Right lobe of liver (tissue), 6 donors: ENCODE results near the gene IKBIP. TPM values are rescaled to one million over a fixed set of nuclear protein-coding genes. Genes with fewer than 3 reads are reported as not detected.
"Not testable (repeated sequence)": the region's sequence is repeated elsewhere in the genome, so short reads cannot be mapped to it uniquely, and the experiment has no call there.

Source experiments
- ATAC-seq, 4 donors: fragments of 200-7000 bp; cut with Tn5 transposase; one replicate each; pipeline ENCODE4 v1.9.1; 2020; ENCODE audit warnings: mild to moderate bottlenecking in 4 of 4, moderate library complexity in 4 of 4
- DNase-seq, 3 donors: peaks; one replicate each; pipeline ENCODE4 v3.0.0-alpha.2; 2020
- H3K27ac ChIP-seq, 3 donors: fragments of 200-600 bp; one replicate each; pipeline ENCODE4 v1.8.0; 2022
- H3K27me3 ChIP-seq, 2 donors: fragments of 200-600 bp; one replicate each; pipeline ENCODE4 v1.8.0; 2022
- H3K36me3 ChIP-seq, 4 donors: fragments of 200-600 bp; sonication (generic) in 1 of 4; one replicate each; pipeline versions ENCODE4 v1.5.1 to v1.8.0; 2017 to 2022; ENCODE audit warnings: control low read depth in 1 of 4
- H3K4me1 ChIP-seq, 4 donors: fragments of 200-600 bp; sonication (generic) in 1 of 4; one replicate each; pipeline versions ENCODE4 v1.5.1 to v1.8.0; 2017 to 2022; ENCODE audit warnings: control low read depth in 1 of 4
- H3K4me3 ChIP-seq, 3 donors: fragments of 200-600 bp; one replicate each; pipeline ENCODE4 v1.8.0; 2022
- H3K9me3 ChIP-seq, 4 donors: fragments of 200-600 bp; sonication (generic) in 1 of 4; one replicate each; pipeline versions ENCODE4 v1.5.1 to v1.8.0; 2017 to 2022; ENCODE audit warnings: control low read depth in 1 of 4
- POLR2A ChIP-seq: fragments of 450-650 bp; IDR thresholded peaks from one replicate; pipeline ENCODE4 v1.6.1; 2017; ENCODE audit warnings: antibody characterized with exemption, mild to moderate bottlenecking
- WGBS: methylation state at CpG from one replicate; pipeline ENCODE4 v1.1.6; 2018; ENCODE audit warnings: low coverage, low lambda C conversion rate; ENCODE audit not compliant: insufficient coverage; ENCODE audit errors: missing lambda C conversion rate; 5-methylcytosine and 5-hydroxymethylcytosine counted together
- intact Hi-C, 2 donors: fragments of 100-400 bp; cut with DNase I; formaldehyde crosslinking; loops; one replicate each; pipeline versions ENCODE4 v1.11.2 to v1.14.1; 2022
- total RNA-seq, 6 experiments: library from RNA; depleted of rRNA in 2 of 6; stranded (reverse); fragments of >200 nt in 2 of 6; fragmentation: NEBNext Ultra II Directional in 3 of 6; extraction: Animal tissue kit (Norgen Biotek cat#: 25700) in 3 of 6; gene quantifications; one replicate each; pipeline versions ENCODE4 v1.1.0 to v1.2.4, GENCODE V29; 2016 to 2023
- TF ChIP-seq, protein P1 (sequence below), 4 donors: fragments of 200-600 bp in 3 of 4; fragments of 450-650 bp in 1 of 4; IDR thresholded peaks; one replicate each; pipeline versions ENCODE4 v1.5.1 to v1.8.0; 2016 to 2022; ENCODE audit warnings: antibody characterized with exemption in 4 of 4, mild to moderate bottlenecking in 2 of 4
- donor health status: DM: no; HTN: yes; CAD: no.
- donor health status: DM: no; HTN: no; CAD: no.
- donor health status: DM: no; HTN: no; CAD: no.
- donor health status: DM: no; HTN: yes; CAD: no.
- donor health status: DM: no; HTN: yes; CAD: no.

IKBIP gene
- total RNA-seq, 6 experiments from 2014 or later, result 2.8 to 12.6 (median 6.6) TPM

DNA sequence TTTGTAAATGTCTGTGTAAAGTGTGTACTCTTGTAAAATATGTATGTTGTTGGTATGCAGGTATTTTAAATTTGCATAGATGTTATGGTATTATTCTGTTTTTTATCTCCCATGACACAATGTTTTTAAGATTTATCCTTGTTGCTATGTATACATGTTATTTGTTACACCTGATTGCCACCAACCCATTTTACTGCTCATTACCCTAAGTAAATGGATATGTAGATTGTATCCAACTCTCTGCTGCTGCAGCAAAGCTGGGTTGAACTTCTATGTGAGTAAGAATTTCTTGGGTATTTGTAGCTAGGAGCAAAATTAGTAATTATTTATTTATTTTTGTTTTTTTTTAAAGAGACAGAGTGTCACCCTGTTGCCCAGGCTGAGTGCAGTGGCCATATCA lies 6.7 kb upstream of the IKBIP start:
- no peak overlapping the region for H3K4me3 ChIP-seq
- no peaks in the 10 kb centered on the region for H3K27me3 ChIP-seq
- intact Hi-C loops, result no loop called here
- peaks cover 0 to 3% (median 0%) of the 10 kb centered on the region in 4 donors for H3K4me1 ChIP-seq
- no peak overlapping the region for H3K27ac ChIP-seq
- no peaks in the 10 kb centered on the region for H3K9me3 ChIP-seq
- TF ChIP-seq, protein P1, sequence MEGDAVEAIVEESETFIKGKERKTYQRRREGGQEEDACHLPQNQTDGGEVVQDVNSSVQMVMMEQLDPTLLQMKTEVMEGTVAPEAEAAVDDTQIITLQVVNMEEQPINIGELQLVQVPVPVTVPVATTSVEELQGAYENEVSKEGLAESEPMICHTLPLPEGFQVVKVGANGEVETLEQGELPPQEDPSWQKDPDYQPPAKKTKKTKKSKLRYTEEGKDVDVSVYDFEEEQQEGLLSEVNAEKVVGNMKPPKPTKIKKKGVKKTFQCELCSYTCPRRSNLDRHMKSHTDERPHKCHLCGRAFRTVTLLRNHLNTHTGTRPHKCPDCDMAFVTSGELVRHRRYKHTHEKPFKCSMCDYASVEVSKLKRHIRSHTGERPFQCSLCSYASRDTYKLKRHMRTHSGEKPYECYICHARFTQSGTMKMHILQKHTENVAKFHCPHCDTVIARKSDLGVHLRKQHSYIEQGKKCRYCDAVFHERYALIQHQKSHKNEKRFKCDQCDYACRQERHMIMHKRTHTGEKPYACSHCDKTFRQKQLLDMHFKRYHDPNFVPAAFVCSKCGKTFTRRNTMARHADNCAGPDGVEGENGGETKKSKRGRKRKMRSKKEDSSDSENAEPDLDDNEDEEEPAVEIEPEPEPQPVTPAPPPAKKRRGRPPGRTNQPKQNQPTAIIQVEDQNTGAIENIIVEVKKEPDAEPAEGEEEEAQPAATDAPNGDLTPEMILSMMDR (IDR thresholded peaks at IDR 0.05), result no peak
- no peak for TF ChIP-seq POLR2A
- ATAC-seq, result no peak
- H3K36me3 ChIP-seq, result peaks cover 0 to 26% (median 4%) of the 10 kb centered on the region in 4 donors
- DNase-seq, result no peak

DNA sequence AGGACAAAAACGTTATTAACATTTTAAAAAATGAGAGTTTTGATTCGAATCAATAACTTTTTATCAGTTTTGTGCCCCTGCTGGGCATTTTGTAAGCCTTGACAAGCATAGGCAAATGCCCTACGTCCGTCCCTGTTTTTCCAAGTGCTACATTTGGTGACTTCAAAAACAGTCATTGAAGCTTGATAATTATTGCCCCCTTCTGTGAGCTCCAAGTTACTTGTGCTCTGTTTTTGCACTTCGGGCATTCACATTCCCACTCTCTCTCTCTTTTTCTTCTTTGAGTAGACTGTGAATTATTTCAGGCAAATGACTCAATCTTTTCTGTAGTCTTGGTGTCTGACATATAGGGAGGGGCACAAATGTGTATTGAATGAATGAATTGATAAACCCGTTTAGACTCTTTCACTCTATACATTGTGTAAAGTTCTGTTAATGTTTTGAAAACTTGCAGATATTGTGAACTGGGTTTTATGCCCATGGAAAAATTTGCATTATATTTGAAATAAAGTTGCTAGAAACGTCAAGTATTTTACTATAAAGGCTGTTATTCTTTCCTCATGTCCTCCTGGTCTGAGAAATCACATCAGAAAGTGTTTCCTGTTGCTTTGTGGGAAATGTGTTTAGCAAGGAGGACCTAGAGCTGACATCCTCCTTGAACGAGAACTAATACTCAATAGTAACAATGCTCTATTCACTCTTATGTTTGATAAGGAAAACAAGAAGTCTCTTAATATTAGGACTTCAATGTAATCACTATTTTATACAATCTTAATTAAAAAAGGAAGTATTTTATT lies 1.9 kb upstream of the IKBIP start:
- Histone ChIP-seq H3K36me3 (peaks cover 0 to 26% (median 4%) of the 10 kb centered on the region in 4 donors), H3K4me3 (peak overlapping the region; percentile 66 to 95 (median 76)), H3K27ac (peak overlapping the region in 1 of 3 donors; percentile 90), H3K27me3 (no peaks in the 10 kb centered on the region), H3K9me3 (no peaks in the 10 kb centered on the region), H3K4me1 (peaks cover 0 to 4% (median 0%) of the 10 kb centered on the region in 4 donors)
- WGBS, result 9% methylated on average over 8 of the region's 8 CpGs
- no peak for TF ChIP-seq POLR2A
- TF ChIP-seq, protein P1 (IDR thresholded peaks at IDR 0.05), result peak in 2 of 4 donors; percentile 11 to 20
- DNase-seq (no peak), ATAC-seq (no peak)
- intact Hi-C loops, result no loop called here

DNA sequence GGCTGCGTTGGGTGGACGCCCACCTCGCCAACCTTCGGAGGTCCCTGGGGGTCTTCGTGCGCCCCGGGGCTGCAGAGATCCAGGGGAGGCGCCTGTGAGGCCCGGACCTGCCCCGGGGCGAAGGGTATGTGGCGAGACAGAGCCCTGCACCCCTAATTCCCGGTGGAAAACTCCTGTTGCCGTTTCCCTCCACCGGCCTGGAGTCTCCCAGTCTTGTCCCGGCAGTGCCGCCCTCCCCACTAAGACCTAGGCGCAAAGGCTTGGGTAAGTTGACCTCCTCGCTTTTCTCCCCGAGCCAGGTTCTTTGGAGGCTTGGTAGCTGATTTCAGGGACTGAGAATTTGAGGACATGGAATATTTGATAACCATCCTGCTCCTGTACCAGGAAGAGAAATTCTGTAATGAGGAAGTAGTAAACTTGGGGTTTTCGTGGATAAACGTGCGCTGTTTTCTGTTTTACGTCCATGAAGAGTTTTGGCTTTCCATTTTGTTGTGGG lies 1.0 kb upstream of the IKBIP start:
- H3K4me1 ChIP-seq, result peaks cover 0 to 4% (median 0%) of the 10 kb centered on the region in 4 donors
- DNase-seq (no peak), ATAC-seq (peak; percentile 16 to 33 (median 25))
- TF ChIP-seq POLR2A, result no peak
- TF ChIP-seq, protein P1 (IDR thresholded peaks at IDR 0.05), result no peak
- no peaks in the 10 kb centered on the region for H3K9me3 ChIP-seq
- intact Hi-C loops, result no loop called here
- H3K36me3 ChIP-seq, result peaks cover 0 to 19% (median 2%) of the 10 kb centered on the region in 4 donors
- 0% methylated on average over 11 of the region's 24 CpGs for WGBS
- H3K27ac ChIP-seq, result peak overlapping the region; percentile 78 to 92 (median 90)
- H3K4me3 ChIP-seq, result peak overlapping the region; percentile 66 to 95 (median 76)
- H3K27me3 ChIP-seq, result no peaks in the 10 kb centered on the region

DNA sequence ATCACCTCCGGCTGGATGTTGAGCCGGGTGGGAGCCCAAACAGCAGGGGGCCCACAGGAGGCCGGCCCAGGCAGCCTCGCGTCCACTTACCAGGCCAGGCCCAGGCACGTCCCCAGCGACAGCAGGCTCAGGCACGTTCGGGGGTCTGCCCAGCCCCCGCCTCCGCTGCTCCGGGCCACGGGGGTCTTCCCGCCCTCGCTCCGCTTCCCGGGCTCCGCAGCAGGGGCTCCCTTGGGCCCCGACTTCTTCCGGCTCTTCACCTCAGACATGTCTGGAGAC lies 216 bp downstream of the IKBIP start:
- Histone ChIP-seq H3K4me1 (peaks cover 0 to 4% (median 0%) of the 10 kb centered on the region in 4 donors), H3K27me3 (no peaks in the 10 kb centered on the region), H3K9me3 (no peaks in the 10 kb centered on the region), H3K27ac (peak overlapping the region; percentile 78 to 87 (median 81)), H3K4me3 (peak overlapping the region; percentile 66 to 95 (median 76)), H3K36me3 (peaks cover 0 to 11% (median 0%) of the 10 kb centered on the region in 4 donors)
- DNase-seq, result peak in 1 of 3 donors; percentile 58
- intact Hi-C loops, result no loop called here
- TF ChIP-seq, protein P1 (IDR thresholded peaks at IDR 0.05), result no peak
- no peak for TF ChIP-seq POLR2A
- peak; percentile 15 to 28 (median 18) for ATAC-seq
- WGBS, result 0% methylated on average over 3 of the region's 20 CpGs

DNA sequence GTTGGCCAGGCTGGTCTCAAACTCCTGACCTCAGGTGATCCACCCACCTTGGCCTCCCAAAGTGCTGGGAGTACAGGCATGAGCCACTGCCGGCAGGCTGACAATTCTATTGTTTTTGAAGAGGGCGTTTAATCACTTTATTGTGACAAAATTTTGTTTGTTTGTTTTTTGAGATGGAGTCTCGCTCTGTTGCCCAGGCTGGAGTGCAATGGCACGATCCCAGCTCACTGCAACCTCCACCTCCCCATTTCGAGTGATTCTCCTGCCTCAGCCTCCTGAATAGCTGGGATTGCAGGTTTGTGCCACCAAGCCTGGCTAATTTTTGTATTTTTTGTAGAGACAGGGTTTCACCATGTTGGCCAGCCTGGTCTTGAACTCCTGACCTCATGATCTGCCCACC lies 1.8 kb downstream of the IKBIP start:
- H3K4me3 ChIP-seq, intact Hi-C loops, H3K27me3 ChIP-seq, H3K9me3 ChIP-seq, H3K4me1 ChIP-seq, ATAC-seq, H3K36me3 ChIP-seq, H3K27ac ChIP-seq, DNase-seq: not testable (repeated sequence)
- WGBS, result 93% methylated on average over 3 of the region's 5 CpGs
